Neural cell (in vitro differentiated cells): ENCODE results near the gene WDR12. TPM values are rescaled to one million over a fixed set of nuclear protein-coding genes. Genes with fewer than 3 reads are reported as not detected.

ENCODE experiments used
- H2AFZ ChIP-seq: fragments of 200-600, 300-800 bp; sonication (generic), shearing (Covaris generic); 2 replicates; pipeline ENCODE4 v1.6.0; 2014; ENCODE audit warnings: low read depth, mild to moderate bottlenecking, antibody characterized with exemption, low read length, moderate library complexity
- H3F3A ChIP-seq: fragments of 200-600 bp; shearing (Covaris generic); 2 replicates; pipeline ENCODE4 v1.6.1; 2016; ENCODE audit warnings: mild to moderate bottlenecking, moderate library complexity, mixed read lengths, antibody characterized with exemption, low read length; ENCODE audit not compliant: insufficient read depth, poor library complexity, severe bottlenecking
- H3K27ac ChIP-seq: fragments of 200-600, 300-800 bp; sonication (generic), shearing (Covaris generic); 2 replicates; pipeline ENCODE4 v1.5.1; 2014; ENCODE audit warnings: mild to moderate bottlenecking, low read length, moderate library complexity
- H3K27me3 ChIP-seq: fragments of 300-800, 200-600 bp; sonication (generic), shearing (Covaris generic); 2 replicates; pipeline ENCODE4 v1.6.0; 2014; ENCODE audit warnings: mild to moderate bottlenecking, low read depth, low read length, moderate library complexity; ENCODE audit not compliant: insufficient read depth
- H3K36me3 ChIP-seq: fragments of 300-800, 200-600 bp; sonication (generic), shearing (Covaris generic); 2 replicates; pipeline ENCODE4 v1.5.1; 2014; ENCODE audit warnings: mild to moderate bottlenecking, antibody characterized with exemption, low read length, moderate library complexity; ENCODE audit not compliant: insufficient read depth
- H3K4me2 ChIP-seq: fragments of 300-800, 200-600 bp; sonication (generic), shearing (Covaris generic); 2 replicates; pipeline ENCODE4 v1.6.0; 2014; ENCODE audit warnings: mild to moderate bottlenecking, low read length
- H3K4me3 ChIP-seq: fragments of 300-800, 200-600 bp; sonication (generic), shearing (Covaris generic); 2 replicates; pipeline ENCODE4 v1.5.1; 2014; ENCODE audit warnings: mild to moderate bottlenecking, low read length, moderate library complexity
- H3K79me2 ChIP-seq: fragments of 200-600 bp; shearing (Covaris generic); replicated peaks from 2 replicates; pipeline ENCODE4 v1.6.0; 2014; ENCODE audit warnings: mild to moderate bottlenecking, low read length, moderate library complexity; ENCODE audit not compliant: insufficient read depth
- H3K9ac ChIP-seq: fragments of 300-800, 200-600 bp; sonication (generic), shearing (Covaris generic); 2 replicates; pipeline ENCODE4 v1.6.1; 2016; ENCODE audit warnings: mild to moderate bottlenecking, low read length, mixed read lengths
- H3K9me2 ChIP-seq: fragments of 200-600 bp; shearing (Covaris generic); 2 replicates; pipeline ENCODE4 v1.6.1; 2016; ENCODE audit warnings: mild to moderate bottlenecking, low read length, mixed read lengths; ENCODE audit not compliant: insufficient read depth
- H3K9me3 ChIP-seq: fragments of 200-600, 300-800 bp; sonication (generic), shearing (Covaris generic); 2 replicates; pipeline ENCODE4 v1.6.1; 2016; ENCODE audit warnings: mild to moderate bottlenecking, mixed run types, low read length, moderate library complexity, mixed read lengths
- H4K20me1 ChIP-seq: fragments of 200-600 bp; shearing (Covaris generic); 2 replicates; pipeline ENCODE4 v1.6.1; 2016; ENCODE audit warnings: mild to moderate bottlenecking, mixed run types; ENCODE audit not compliant: insufficient read depth
- CTCF ChIP-seq: fragments of 450-650 bp; IDR thresholded peaks from 2 replicates; pipeline ENCODE4 v1.5.1; 2014; ENCODE audit warnings: antibody characterized with exemption, mild to moderate bottlenecking, moderate library complexity; ENCODE audit not compliant: poor library complexity, severe bottlenecking
- EP300 ChIP-seq: fragments of 450-650 bp; conservative IDR thresholded peaks from 2 replicates; pipeline ENCODE4 v1.6.1; 2014; ENCODE audit warnings: antibody characterized with exemption, mild to moderate bottlenecking, moderate library complexity; ENCODE audit not compliant: poor library complexity, severe bottlenecking
- EZH2 ChIP-seq: fragments of 200-600, 300-800 bp; shearing (Covaris generic), sonication (generic); IDR thresholded peaks from 2 replicates; pipeline ENCODE4 v1.6.1; 2014; ENCODE audit warnings: antibody characterized with exemption, low read length, borderline replicate concordance, mild to moderate bottlenecking; ENCODE audit not compliant: insufficient read depth, poor library complexity, severe bottlenecking
- MXI1 ChIP-seq: fragments of 450-650 bp; conservative IDR thresholded peaks from 2 replicates; pipeline ENCODE4 v1.6.1; 2014; ENCODE audit warnings: antibody characterized with exemption, mild to moderate bottlenecking; ENCODE audit not compliant: poor library complexity, severe bottlenecking
- POLR2AphosphoS5 ChIP-seq: IDR thresholded peaks from 2 replicates; pipeline ENCODE4 v1.6.1; 2012
- RAD21 ChIP-seq: fragments of 450-650 bp; conservative IDR thresholded peaks from 2 replicates; pipeline ENCODE4 v1.6.1; 2014; ENCODE audit warnings: antibody characterized with exemption, mild to moderate bottlenecking, moderate library complexity
- REST ChIP-seq: IDR thresholded peaks from 2 replicates; pipeline ENCODE4 v1.6.1; 2012; ENCODE audit warnings: borderline replicate concordance
- SMC3 ChIP-seq: fragments of 450-650 bp; conservative IDR thresholded peaks from 2 replicates; pipeline ENCODE4 v1.6.1; 2014; ENCODE audit warnings: antibody characterized with exemption, mild to moderate bottlenecking, moderate library complexity; ENCODE audit not compliant: poor library complexity
- TAF1 ChIP-seq: IDR thresholded peaks from 2 replicates; pipeline ENCODE4 v1.6.1; 2012; ENCODE audit warnings: low read depth
- polyA minus RNA-seq: library from RNA; depleted of rRNA, polyadenylated mRNA; stranded (reverse); fragments of >200 nt; gene quantifications from 2 replicates; pipeline ENCODE4 v1.2.3, GENCODE V29; 2014
- polyA plus RNA-seq: library from polyadenylated mRNA; depleted of rRNA; stranded (reverse); fragments of >200 nt; gene quantifications from 2 replicates; pipeline ENCODE4 v1.2.3, GENCODE V29; 2014

Gene WDR12
- polyA plus RNA-seq (26.8 and 32.9 TPM in 2 replicates), polyA minus RNA-seq (22.0 and 35.3 TPM in 2 replicates)

GRCh38 chr2:202911512-202912341, at the start of gene WDR12, which contains the start of gene CARF:
Gene WDR12 (minus strand): TSS chr2:202911673. CDS start chr2:202911476, 197 bp downstream.
Gene CARF (plus strand): TSS chr2:202912275. CDS start chr2:202941903, 29,628 bp downstream.
- Histone ChIP-seq H3K9ac (peak within 1 kb of the TSS; percentile 90), H2AFZ (peak within 1 kb of the TSS; percentile 98), H3K36me3 (no peaks in the 10 kb centered on the region), H3F3A (no peaks in the 10 kb centered on the region), H3K4me3 (peak within 1 kb of the TSS; percentile 93), H3K79me2 (peaks cover 26% of the 10 kb centered on the region), H4K20me1 (no peaks in the 10 kb centered on the region), H3K9me2 (no peaks in the 10 kb centered on the region), H3K9me3 (no peaks in the 10 kb centered on the region), H3K4me2 (peak within 1 kb of the TSS; percentile 97), H3K27ac (peak within 1 kb of the TSS; percentile 98), H3K27me3 (no peaks in the 10 kb centered on the region)
- TF ChIP-seq RAD21: peak; percentile 45
- TF ChIP-seq REST: peak; percentile 55
- peak; percentile 66 for TF ChIP-seq POLR2AphosphoS5
- peak; percentile 28 for TF ChIP-seq CTCF
- no peak for TF ChIP-seq EZH2
- TF ChIP-seq EP300: peak; percentile 42
- no peak for TF ChIP-seq TAF1
- TF ChIP-seq MXI1: peak; percentile 99
- peak; percentile 57 for TF ChIP-seq SMC3

GRCh38 chr2:202960524-202960923, 49.1 kb upstream of the WDR12 start:
- Histone ChIP-seq H3K36me3 (no peaks in the 10 kb centered on the region), H3K27me3 (no peaks in the 10 kb centered on the region), H3K4me3 (no peak overlapping the region), H2AFZ (no peak overlapping the region), H3K9ac (no peak overlapping the region), H3K27ac (no peak overlapping the region), H3F3A (no peaks in the 10 kb centered on the region), H3K9me3 (no peaks in the 10 kb centered on the region), H3K4me2 (no peak overlapping the region), H3K9me2 (no peaks in the 10 kb centered on the region), H3K79me2 (no peaks in the 10 kb centered on the region), H4K20me1 (no peaks in the 10 kb centered on the region)
- TF ChIP-seq EZH2: no peak
- TF ChIP-seq REST: no peak
- TF ChIP-seq SMC3: no peak
- TF ChIP-seq TAF1: no peak
- no peak for TF ChIP-seq CTCF
- no peak for TF ChIP-seq POLR2AphosphoS5
- TF ChIP-seq MXI1: no peak
- no peak for TF ChIP-seq RAD21
- no peak for TF ChIP-seq EP300
